Right hindlimb (tissue), 1 donor: ENCODE data around the gene NPNT.

Source experiments
- DNase-seq: peaks from one replicate; pipeline ENCODE4 v3.0.0-alpha.2; 2018

NPNT gene

GRCh38 chr4:105921301-105921700 is 26.0 kb downstream of the NPNT start:
- no peak for DNase-seq

DNA sequence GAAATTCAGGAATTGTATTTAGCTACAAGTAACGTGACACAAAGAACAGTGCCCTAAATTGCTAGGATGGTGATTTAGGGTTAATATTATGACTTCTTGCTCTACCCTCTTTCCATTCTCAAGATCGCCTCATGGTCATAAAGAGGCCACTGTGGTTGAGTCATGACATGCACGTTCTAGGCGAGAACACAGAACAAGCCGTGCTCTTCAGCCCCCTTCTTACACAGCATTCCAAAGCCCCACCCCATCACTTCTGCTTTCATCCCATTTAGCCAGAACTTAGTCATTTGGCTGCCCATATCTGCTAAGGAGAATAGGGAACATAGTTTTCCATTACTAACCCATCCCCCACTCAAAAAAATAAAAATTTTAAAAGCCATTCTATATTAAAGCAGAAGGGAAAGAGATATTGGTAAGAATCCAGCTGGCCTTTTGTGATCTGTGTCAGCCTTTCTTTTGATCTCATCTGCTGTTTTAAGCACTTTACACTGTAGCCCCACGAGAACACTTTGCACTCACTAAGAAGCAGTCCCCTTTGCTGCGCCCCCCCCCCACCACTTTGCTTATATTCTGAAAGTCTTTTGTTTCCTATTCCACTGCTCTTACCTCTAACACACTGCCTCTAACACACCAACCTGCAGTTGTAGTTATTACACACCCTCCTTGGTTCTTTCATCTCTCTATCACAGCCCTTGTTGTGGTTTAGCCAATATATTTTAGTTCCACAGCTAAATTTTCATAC is 28.4 kb downstream of the NPNT start:
- DNase-seq, result no peak

DNA sequence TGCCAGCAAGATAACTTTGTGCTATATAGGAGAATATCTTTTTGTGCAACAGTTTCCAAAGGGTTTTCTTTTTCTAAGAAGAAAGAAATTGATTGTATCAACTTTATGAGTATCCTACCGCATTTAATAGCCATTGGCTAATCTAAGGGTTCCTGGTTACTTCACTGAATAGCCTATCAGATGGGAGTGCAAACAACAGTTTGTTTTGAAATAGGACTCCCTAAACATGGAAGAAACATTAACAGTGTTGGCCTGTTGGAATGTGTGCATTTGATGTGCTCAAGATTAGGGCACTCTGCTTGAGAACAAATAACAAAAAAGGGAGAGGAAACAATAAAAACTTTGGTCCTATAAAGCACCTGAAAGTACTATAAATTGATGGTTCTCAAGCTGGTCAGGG is 29.1 kb downstream of the NPNT start:
- DNase-seq, result no peak

DNA sequence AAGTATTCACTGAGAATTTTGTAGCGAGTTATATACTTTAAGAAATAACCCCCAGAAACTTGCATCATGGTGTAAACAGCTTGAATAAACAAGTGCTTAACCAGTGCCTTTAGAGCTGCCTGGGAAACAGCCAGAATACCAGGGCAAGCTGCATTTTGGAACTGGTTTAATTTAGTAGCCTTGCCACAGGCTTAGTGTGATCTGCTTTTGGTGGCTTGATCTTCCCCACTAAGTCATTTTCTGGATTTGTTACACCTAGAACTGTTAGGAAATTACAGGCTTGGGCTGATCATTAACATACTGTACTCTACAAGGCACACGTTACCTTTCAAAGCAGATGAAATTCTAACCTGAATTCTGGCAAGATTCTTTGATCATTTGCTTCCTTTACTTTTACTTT is 35.4 kb downstream of the NPNT start:
- no peak for DNase-seq

GRCh38 chr4:105933083-105933482 is 37.8 kb downstream of the NPNT start:
- DNase-seq, result no peak

GRCh38 chr4:105934386-105934785 is 39.1 kb downstream of the NPNT start:
- no peak for DNase-seq

- no peak for DNase-seq
Measured at GRCh38 chr4:105936901-105937300, 41.6 kb downstream of the NPNT start.

- no peak for DNase-seq
Measured at GRCh38 chr4:105937759-105938158, 42.5 kb downstream of the NPNT start.

DNA sequence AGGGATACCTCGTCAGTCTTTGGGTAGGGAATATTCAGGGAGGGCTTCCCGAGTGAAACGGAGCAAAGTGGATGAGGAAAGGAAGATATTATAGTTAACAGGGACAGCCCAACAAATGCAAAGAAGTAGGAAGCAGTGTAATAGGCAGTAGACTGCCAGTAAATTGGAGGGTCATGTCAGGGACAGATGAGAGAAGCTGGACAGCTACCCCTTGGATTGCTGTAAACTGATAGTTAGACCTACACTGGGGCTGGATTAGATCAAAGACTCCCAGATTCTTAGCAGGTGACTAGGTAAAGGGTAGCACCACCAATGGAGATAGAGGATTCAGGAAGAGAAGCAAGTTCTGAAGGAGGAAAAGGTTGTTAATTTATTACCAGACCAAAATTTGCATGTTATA is 48.0 kb downstream of the NPNT start:
- DNase-seq, result no peak

DNA sequence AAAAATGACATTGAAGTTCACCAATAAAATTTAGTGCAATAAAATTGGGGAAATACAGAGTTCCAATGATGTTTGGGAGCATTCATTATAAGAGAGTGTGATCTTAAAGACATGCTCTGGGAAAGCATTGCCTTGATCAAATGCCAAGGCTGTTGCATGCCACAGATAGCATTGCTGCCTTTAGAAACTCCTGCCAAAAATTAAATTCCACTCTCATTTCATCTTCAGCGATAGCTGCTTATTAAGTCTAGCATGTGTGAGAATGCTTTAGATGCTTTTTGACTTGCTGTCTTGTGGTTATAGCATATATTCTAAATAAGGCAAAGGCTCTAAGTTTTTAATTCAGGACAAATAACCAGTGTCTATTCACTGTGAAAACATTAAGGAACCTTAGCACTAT is 49.3 kb downstream of the NPNT start:
- DNase-seq, result peak; percentile 25

GRCh38 chr4:105946771-105947170 is 51.5 kb downstream of the NPNT start:
- no peak for DNase-seq

- DNase-seq, result no peak
Measured at GRCh38 chr4:105950701-105951100, 55.4 kb downstream of the NPNT start.

DNA sequence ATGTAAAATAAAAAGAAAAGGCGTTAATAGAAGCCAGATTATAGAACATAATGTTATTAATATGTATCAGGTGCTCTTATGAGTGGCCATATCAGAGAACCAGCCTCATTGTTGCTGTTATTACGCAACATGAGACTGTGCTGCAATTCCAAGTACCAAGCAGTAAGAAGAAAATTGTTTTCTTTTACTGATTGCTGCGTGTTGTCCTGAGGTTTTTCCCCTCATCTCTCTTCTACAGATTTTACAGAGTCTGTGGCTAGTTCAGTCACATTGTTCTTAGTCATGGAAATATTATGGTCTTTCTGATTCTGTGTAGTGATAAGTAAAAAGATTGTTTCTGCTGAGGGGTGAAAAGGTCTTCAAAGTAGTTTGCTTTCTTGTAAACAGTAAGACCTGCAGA is 55.9 kb downstream of the NPNT start:
- no peak for DNase-seq

DNA sequence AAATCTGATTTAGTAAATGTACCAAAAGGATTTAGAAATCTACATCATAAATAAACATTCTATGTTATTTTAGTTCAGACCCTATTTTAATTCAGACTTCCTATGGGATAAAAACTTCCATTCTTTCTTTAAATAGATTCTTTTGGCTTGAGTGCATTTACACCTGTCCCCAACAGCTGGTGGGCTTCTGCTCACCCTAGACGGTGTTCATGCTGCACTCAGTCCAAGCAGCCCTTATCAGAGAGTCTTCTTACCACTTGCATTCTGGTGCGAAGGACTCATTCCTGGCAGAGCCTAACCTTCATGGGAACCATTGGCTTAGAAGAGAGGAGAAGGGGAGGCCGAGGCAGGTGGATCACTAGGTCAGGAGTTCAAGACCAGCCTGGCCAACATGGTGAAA is 57.3 kb downstream of the NPNT start:
- DNase-seq, result no peak

- no peak for DNase-seq
Measured at GRCh38 chr4:105956569-105956968, 61.3 kb downstream of the NPNT start.

DNA sequence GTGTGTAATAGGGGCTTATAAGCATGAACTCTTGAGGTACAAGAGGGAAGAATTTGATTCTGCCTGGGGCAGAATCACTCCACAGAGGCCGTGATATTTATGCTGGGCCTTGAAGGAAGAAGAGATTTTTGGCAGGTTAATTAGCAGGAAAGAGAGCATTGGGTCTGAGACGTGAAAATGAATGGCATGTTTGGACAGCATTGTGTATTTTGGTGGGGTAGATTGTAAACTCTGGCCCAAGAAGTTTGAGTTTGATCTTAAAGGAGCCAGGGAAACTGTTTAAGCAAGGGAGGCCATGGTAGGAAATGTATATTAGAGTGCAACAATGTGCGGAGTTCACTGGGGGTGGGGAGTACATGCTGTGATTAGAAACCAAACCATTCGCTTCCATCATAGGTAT is 62.4 kb downstream of the NPNT start:
- DNase-seq, result no peak

GRCh38 chr4:105963461-105964400 is 68.5 kb downstream of the NPNT start:
- DNase-seq, result no peak

DNA sequence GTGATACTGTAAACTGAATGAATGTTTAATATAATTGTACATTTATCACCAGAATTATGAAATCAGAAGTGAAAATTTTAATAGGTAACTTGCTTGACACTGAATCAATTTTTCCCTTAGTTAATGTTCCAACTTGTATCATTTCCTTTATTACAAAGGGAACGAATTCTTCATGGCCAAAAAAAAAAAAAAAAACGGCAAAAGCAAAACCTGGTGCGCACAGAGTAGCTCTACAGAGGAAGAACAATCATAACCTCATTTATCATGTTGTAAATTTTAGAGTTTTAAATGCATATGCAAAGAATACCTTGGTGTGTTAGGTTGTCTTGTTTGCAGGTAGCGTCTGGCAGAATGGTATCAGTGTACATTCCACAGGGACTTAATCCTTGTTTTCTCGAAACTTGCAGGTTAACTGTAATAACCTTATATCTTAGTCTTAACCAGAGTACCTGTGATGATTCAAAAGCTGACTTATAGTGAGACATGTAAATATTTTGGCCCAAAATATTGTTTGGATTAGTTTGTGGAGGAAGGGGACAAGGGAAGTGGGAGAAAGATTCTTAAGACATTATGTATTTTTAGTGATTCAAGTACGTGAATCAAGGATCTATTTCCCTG is 70.0 kb downstream of the NPNT start:
- DNase-seq, result no peak

GRCh38 chr4:105966051-105966450 is 70.8 kb downstream of the NPNT start:
- DNase-seq, result no peak

DNA sequence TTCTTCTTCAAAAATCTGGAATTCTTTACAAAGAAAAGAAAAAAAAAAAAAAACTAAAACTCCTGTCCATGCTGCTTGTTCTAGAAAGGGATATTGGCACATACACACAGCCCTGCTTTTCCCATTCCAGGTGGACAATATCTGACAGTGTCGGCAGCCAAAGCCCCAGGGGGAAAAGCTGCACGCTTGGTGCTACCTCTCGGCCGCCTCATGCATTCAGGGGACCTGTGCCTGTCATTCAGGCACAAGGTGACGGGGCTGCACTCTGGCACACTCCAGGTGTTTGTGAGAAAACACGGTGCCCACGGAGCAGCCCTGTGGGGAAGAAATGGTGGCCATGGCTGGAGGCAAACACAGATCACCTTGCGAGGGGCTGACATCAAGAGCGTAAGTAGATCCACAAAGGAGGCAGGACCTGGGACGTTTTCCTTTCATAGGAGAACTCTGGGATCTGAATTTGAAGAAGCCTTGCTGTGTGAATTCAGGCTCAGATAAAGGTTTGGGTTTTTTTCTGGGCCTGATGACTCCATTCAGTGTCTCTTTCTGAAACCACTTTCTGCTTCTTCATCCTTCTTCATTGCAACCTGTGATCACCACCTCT is 71.9 kb downstream of the NPNT start:
- no peak for DNase-seq

GRCh38 chr4:105969575-105969974 is 74.3 kb downstream of the NPNT start:
- no peak for DNase-seq

DNA sequence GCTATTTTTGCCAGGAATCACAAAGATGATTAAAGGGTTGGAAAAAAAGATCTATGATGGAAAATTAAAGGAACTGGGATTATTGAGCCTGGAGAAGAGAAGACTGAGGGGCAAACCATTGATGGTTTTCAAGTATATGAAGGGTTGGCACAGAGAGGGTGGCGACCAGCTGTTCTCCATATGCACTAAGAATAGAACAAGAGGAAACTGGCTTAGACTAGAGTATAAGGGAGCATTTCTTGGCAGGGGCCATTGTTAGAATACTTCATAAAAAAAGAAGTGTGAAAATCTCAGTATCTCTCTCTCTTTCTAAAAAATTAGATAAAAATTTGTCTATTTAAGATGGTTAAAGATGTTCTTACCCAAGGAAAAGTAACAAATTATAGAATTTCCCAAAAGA is 75.1 kb downstream of the NPNT start:
- DNase-seq, result no peak

GRCh38 chr4:105971036-105971435 is 75.8 kb downstream of the NPNT start:
- no peak for DNase-seq
